DOHH2 (cell line): ENCODE measurements around the gene REPIN1.

ENCODE experiments used
- H3F3A ChIP-seq: fragments of 200-600 bp; sonication (generic), shearing (Covaris generic); 2 replicates; pipeline ENCODE4 v1.6.0; 2016; ENCODE audit warnings: antibody characterized with exemption, mild to moderate bottlenecking; ENCODE audit not compliant: control insufficient read depth, insufficient read depth
- H3K27ac ChIP-seq: fragments of 200-600 bp; sonication (generic); 2 replicates; pipeline ENCODE4 v1.5.1; 2014; ENCODE audit warnings: low read depth, mild to moderate bottlenecking, low read length, moderate library complexity
- H3K27me3 ChIP-seq: fragments of 200-600 bp; sonication (generic); 2 replicates; pipeline ENCODE4 v1.6.1; 2014; ENCODE audit warnings: mild to moderate bottlenecking, low read length, mixed read lengths; ENCODE audit not compliant: control insufficient read depth
- H3K36me3 ChIP-seq: fragments of 200-600 bp; sonication (generic); 2 replicates; pipeline ENCODE4 v1.6.1; 2014; ENCODE audit warnings: mild to moderate bottlenecking, low read length, moderate library complexity, mixed read lengths; ENCODE audit not compliant: control insufficient read depth
- H3K4me1 ChIP-seq: fragments of 200-600 bp; sonication (generic); 2 replicates; pipeline ENCODE4 v1.6.1; 2014; ENCODE audit warnings: mild to moderate bottlenecking, low read length, mixed read lengths; ENCODE audit not compliant: control insufficient read depth
- H3K4me2 ChIP-seq: fragments of 200-600 bp; sonication (generic); 2 replicates; pipeline ENCODE4 v1.6.0; 2014; ENCODE audit warnings: mild to moderate bottlenecking, low read length, moderate library complexity
- H3K4me3 ChIP-seq: fragments of 200-600 bp; sonication (generic); 2 replicates; pipeline ENCODE4 v1.5.1; 2014; ENCODE audit warnings: mild to moderate bottlenecking, low read length, mixed read lengths
- H3K79me2 ChIP-seq: fragments of 200-600 bp; sonication (generic); 2 replicates; pipeline ENCODE4 v1.6.1; 2014; ENCODE audit warnings: mild to moderate bottlenecking, low read length, mixed read lengths; ENCODE audit not compliant: control insufficient read depth
- H3K9me2 ChIP-seq: fragments of 200-600 bp; sonication (generic); replicated peaks from 2 replicates; pipeline ENCODE4 v1.6.1; 2014; ENCODE audit warnings: mild to moderate bottlenecking, low read length, mixed read lengths; ENCODE audit not compliant: control insufficient read depth
- H3K9me3 ChIP-seq: fragments of 200-600 bp; sonication (generic); 2 replicates; pipeline ENCODE4 v1.6.1; 2014; ENCODE audit warnings: antibody characterized with exemption, low read length, mixed read lengths; ENCODE audit not compliant: control insufficient read depth, insufficient read depth
- H4K20me1 ChIP-seq: fragments of 200-600 bp; sonication (generic); 2 replicates; pipeline ENCODE4 v1.6.0; 2014; ENCODE audit warnings: low read depth, mild to moderate bottlenecking, antibody characterized with exemption, low read length, moderate library complexity; ENCODE audit not compliant: control insufficient read depth, insufficient read depth
- CTCF ChIP-seq: fragments of 200-600 bp; sonication (generic); IDR thresholded peaks from one replicate; pipeline ENCODE4 v1.5.1; 2014; ENCODE audit warnings: antibody characterized with exemption, mild to moderate bottlenecking, low read depth, low read length; ENCODE audit not compliant: poor library complexity, severe bottlenecking
- EZH2phosphoT487 ChIP-seq: fragments of 200-600 bp; sonication (generic); IDR thresholded peaks from 2 replicates; pipeline ENCODE4 v1.6.1; 2017; ENCODE audit warnings: borderline replicate concordance, mild to moderate bottlenecking, antibody characterized with exemption, low read length, moderate library complexity, mixed read lengths

The REPIN1 gene

GRCh38 chr7:150374472-150374871, 5.8 kb downstream of the REPIN1 start:
- Histone ChIP-seq H3K4me2 (no peak overlapping the region), H3K4me1 (peaks cover 67% of the 10 kb centered on the region), H4K20me1 (peaks cover 12% of the 10 kb centered on the region), H3K79me2 (peaks cover 55% of the 10 kb centered on the region), H3K27me3 (no peaks in the 10 kb centered on the region), H3K36me3 (peaks cover 56% of the 10 kb centered on the region), H3F3A (peaks cover 31% of the 10 kb centered on the region), H3K9me3 (no peaks in the 10 kb centered on the region), H3K9me2 (no peaks in the 10 kb centered on the region), H3K4me3 (no peak overlapping the region), H3K27ac (no peak overlapping the region)
- TF ChIP-seq EZH2phosphoT487 (no peak), CTCF (no peak)

DNA sequence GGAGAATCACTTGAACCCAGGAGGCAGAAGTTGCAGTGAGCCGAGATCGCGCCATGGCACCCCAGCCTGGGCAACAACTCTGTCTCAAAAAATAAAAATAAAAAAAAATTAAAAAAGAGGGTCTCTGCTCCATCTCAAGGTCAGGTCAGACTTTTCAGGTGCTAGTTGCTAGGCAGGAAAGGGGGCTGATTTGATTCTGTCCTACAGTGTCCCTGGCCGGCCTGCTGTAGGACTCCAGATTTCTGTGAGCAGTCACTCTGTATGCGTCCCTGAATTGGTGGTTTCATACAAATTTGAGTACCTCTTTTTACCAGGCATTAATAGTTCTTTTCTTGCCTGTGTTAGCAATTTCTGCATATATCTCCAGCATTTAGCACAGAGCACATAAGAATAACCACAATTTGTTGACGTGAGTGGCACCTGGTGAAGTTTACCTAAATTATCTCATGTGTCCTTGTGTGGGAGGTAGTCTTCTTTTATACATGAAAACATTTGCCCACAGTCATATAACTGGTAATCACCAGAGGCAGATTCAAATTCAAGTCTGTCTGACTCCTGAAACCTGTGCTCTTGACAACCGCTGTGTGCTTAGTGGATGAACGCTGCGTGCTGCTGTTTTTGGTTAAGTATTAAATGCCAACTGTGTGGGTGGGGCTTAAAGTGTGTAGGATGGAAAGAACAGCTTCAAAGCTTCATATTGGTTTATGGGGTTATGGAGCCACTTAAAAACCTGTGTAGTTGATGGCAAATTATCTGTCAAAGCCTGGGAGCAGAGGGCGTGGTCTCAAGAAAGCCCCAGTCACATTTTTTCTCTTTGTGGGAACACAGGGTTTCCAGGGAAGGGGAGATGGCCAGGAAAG, 7.3 kb downstream of the REPIN1 start:
- Histone ChIP-seq H3K4me1 (peaks cover 65% of the 10 kb centered on the region), H3K4me2 (peak overlapping the region; percentile 7; the same call in 1 of the 2 replicates), H3K79me2 (peaks cover 55% of the 10 kb centered on the region), H3F3A (peaks cover 39% of the 10 kb centered on the region), H4K20me1 (peaks cover 8% of the 10 kb centered on the region), H3K36me3 (peaks cover 42% of the 10 kb centered on the region), H3K9me3 (no peaks in the 10 kb centered on the region), H3K4me3 (no peak overlapping the region), H3K9me2 (no peaks in the 10 kb centered on the region), H3K27ac (peak overlapping the region; percentile 81), H3K27me3 (no peaks in the 10 kb centered on the region)
- TF ChIP-seq CTCF, result no peak

DNA sequence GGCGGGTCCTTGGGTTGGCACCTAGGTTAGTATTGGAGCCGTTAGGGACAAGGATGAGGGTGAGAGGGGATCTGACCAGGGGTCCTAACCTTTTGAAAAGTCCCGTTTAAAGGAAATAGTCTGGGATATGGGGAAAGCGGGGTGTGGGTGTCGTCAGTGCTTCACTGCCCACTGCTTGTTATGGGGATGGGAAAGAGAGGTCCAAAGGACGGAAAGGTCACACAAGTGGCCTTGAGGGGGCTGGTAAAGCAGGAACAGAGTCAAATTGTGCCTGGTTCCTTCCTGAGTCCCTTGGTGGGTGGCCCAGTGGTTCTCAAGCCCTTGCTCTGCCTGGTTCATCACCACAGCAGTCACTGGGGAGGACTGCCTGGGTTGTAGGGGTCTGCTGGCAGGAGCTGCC, 7.9 kb downstream of the REPIN1 start:
- peaks cover 39% of the 10 kb centered on the region for H3F3A ChIP-seq
- TF ChIP-seq CTCF (no peak), EZH2phosphoT487 (no peak)
- H3K9me3 ChIP-seq, result no peaks in the 10 kb centered on the region
- peaks cover 71% of the 10 kb centered on the region for H3K4me1 ChIP-seq
- no peak overlapping the region for H3K4me3 ChIP-seq
- peak overlapping the region; percentile 4; the same call in 1 of the 2 replicates for H3K4me2 ChIP-seq
- H3K9me2 ChIP-seq, result no peaks in the 10 kb centered on the region
- H3K79me2 ChIP-seq, result peaks cover 53% of the 10 kb centered on the region
- H3K36me3 ChIP-seq, result peaks cover 35% of the 10 kb centered on the region
- no peaks in the 10 kb centered on the region for H3K27me3 ChIP-seq
- peak overlapping the region; percentile 81 for H3K27ac ChIP-seq
- 0 out of 2 replicates have a peak, but pooled peaks cover 5% of the 10 kb centered on the region for H4K20me1 ChIP-seq
